H9 (cell line): ENCODE measurements around the gene VPS26B. TPM values are rescaled to one million over a fixed set of nuclear protein-coding genes. Genes with fewer than 3 reads are reported as not detected.

Source experiments
- DNase-seq: peaks from one replicate; pipeline ENCODE4 v3.0.0-alpha.2; 2017
- H2AFZ ChIP-seq: one replicate; pipeline ENCODE4 v1.6.1; 2013; ENCODE audit warnings: mild to moderate bottlenecking, low read length, control low read depth, moderate library complexity
- H2AK5ac ChIP-seq: 2 replicates; pipeline ENCODE4 v1.6.1; 2013; ENCODE audit warnings: low read length, control low read depth, mixed read lengths; ENCODE audit not compliant: insufficient read length
- H2BK120ac ChIP-seq: one replicate; pipeline ENCODE4 v1.6.1; 2013; ENCODE audit warnings: low read depth, mild to moderate bottlenecking, low read length, control low read depth, inconsistent platforms; ENCODE audit not compliant: poor library complexity, severe bottlenecking
- H2BK12ac ChIP-seq: 2 replicates; pipeline ENCODE4 v1.6.1; 2013; ENCODE audit warnings: low read length, control low read depth, mixed read lengths, low read depth; ENCODE audit not compliant: insufficient read length
- H2BK15ac ChIP-seq: 2 replicates; pipeline ENCODE4 v1.6.1; 2013; ENCODE audit warnings: low read depth, low read length, control low read depth
- H2BK20ac ChIP-seq: one replicate; pipeline ENCODE4 v1.6.1; 2013; ENCODE audit warnings: low read depth, mild to moderate bottlenecking, low read length, control low read depth, inconsistent platforms; ENCODE audit not compliant: poor library complexity, severe bottlenecking
- H2BK5ac ChIP-seq: 2 replicates; pipeline ENCODE4 v1.6.1; 2013; ENCODE audit warnings: low read length, control low read depth, mixed read lengths; ENCODE audit not compliant: insufficient read length
- H3K14ac ChIP-seq: 2 replicates; pipeline ENCODE4 v1.6.1; 2013; ENCODE audit warnings: low read length, control low read depth; ENCODE audit not compliant: insufficient read depth
- H3K18ac ChIP-seq: 2 replicates; pipeline ENCODE4 v1.6.1; 2013; ENCODE audit warnings: low read depth, mild to moderate bottlenecking, mixed read lengths, low read length, control low read depth; ENCODE audit not compliant: insufficient read length
- H3K23ac ChIP-seq: 2 replicates; pipeline ENCODE4 v1.6.1; 2013; ENCODE audit warnings: low read length, control low read depth, mixed read lengths, low read depth; ENCODE audit not compliant: insufficient read length
- H3K23me2 ChIP-seq: 2 replicates; pipeline ENCODE4 v1.6.1; 2013; ENCODE audit warnings: low read depth, mild to moderate bottlenecking, mixed read lengths, low read length, control low read depth; ENCODE audit not compliant: insufficient read length, poor library complexity, severe bottlenecking
- H3K27ac ChIP-seq: 2 replicates; pipeline ENCODE4 v1.5.1; 2013; ENCODE audit warnings: low read length, control low read depth, mixed read lengths, low read depth; ENCODE audit not compliant: insufficient read length
- H3K27me3 ChIP-seq: 2 replicates; pipeline ENCODE4 v1.6.1; 2013; ENCODE audit warnings: low read length, control low read depth, inconsistent platforms; ENCODE audit not compliant: insufficient read depth
- H3K4ac ChIP-seq: 2 replicates; pipeline ENCODE4 v1.6.1; 2013; ENCODE audit warnings: low read depth, mild to moderate bottlenecking, control low read depth, inconsistent platforms, low read length, moderate library complexity
- H3K4me1 ChIP-seq: 2 replicates; pipeline ENCODE4 v1.6.1; 2013; ENCODE audit warnings: low read length, control low read depth, inconsistent platforms; ENCODE audit not compliant: insufficient read depth
- H3K4me2 ChIP-seq: 2 replicates; pipeline ENCODE4 v1.6.1; 2013; ENCODE audit warnings: low read length, control low read depth, mixed read lengths; ENCODE audit not compliant: insufficient read length, insufficient read depth
- H3K56ac ChIP-seq: 2 replicates; pipeline ENCODE4 v1.6.1; 2013; ENCODE audit warnings: low read depth, mild to moderate bottlenecking, mixed read lengths, low read length, control low read depth; ENCODE audit not compliant: insufficient read length
- H3K79me1 ChIP-seq: 2 replicates; pipeline ENCODE4 v1.6.1; 2013; ENCODE audit warnings: low read depth, mild to moderate bottlenecking, moderate library complexity, low read length, control low read depth, inconsistent platforms; ENCODE audit not compliant: insufficient read depth, poor library complexity, severe bottlenecking
- H3K79me2 ChIP-seq: 2 replicates; pipeline ENCODE4 v1.6.1; 2013; ENCODE audit warnings: low read length, control low read depth, inconsistent platforms; ENCODE audit not compliant: insufficient read depth
- H3K9ac ChIP-seq: 2 replicates; pipeline ENCODE4 v1.6.1; 2013; ENCODE audit warnings: low read length, control low read depth, mixed read lengths; ENCODE audit not compliant: insufficient read length; ENCODE audit errors: extremely low read depth
- H3K9me3 ChIP-seq: one replicate; pipeline ENCODE4 v1.6.1; 2013; ENCODE audit warnings: low read depth, low read length, inconsistent platforms; ENCODE audit not compliant: control insufficient read depth
- H3T11ph ChIP-seq: one replicate; pipeline ENCODE4 v1.6.1; 2013; ENCODE audit warnings: mild to moderate bottlenecking, low read length, control low read depth, inconsistent platforms
- H4K20me1 ChIP-seq: one replicate; pipeline ENCODE4 v1.6.1; 2013; ENCODE audit not compliant: control insufficient read depth, insufficient read length, insufficient read depth
- H4K5ac ChIP-seq: 2 replicates; pipeline ENCODE4 v1.6.1; 2013; ENCODE audit warnings: low read depth, mild to moderate bottlenecking, mixed read lengths, low read length, control low read depth; ENCODE audit not compliant: insufficient read length
- H4K8ac ChIP-seq: replicated peaks from 2 replicates; pipeline ENCODE4 v1.6.1; 2013; ENCODE audit warnings: low read length, control low read depth, mixed read lengths, low read depth; ENCODE audit not compliant: insufficient read length
- H4K91ac ChIP-seq: 2 replicates; pipeline ENCODE4 v1.6.1; 2013; ENCODE audit warnings: low read depth, mild to moderate bottlenecking, moderate library complexity, mixed read lengths, low read length, control low read depth; ENCODE audit not compliant: insufficient read length
- H3K27ac Mint-ChIP-seq, 3 experiments: 2 replicates in 2 of 3; 3 replicates in 1 of 3; pipeline ENCODE4 v1.8.0; 2020 to 2021; ENCODE audit warnings: mixed read lengths in 3 of 3, mild to moderate bottlenecking in 1 of 3, moderate library complexity in 1 of 3
- H3K27me3 Mint-ChIP-seq: 2 replicates; pipeline ENCODE4 v1.8.0; 2021; ENCODE audit warnings: low read depth, mild to moderate bottlenecking, moderate library complexity, mixed read lengths
- H3K36me3 Mint-ChIP-seq, 3 experiments: 2 replicates in 2 of 3; 3 replicates in 1 of 3; pipeline ENCODE4 v1.8.0; 2020 to 2021; ENCODE audit warnings: low read depth in 3 of 3, mixed read lengths in 3 of 3; ENCODE audit not compliant: insufficient read depth in 1 of 3
- H3K4me1 Mint-ChIP-seq, 2 experiments: 2 replicates each; pipeline ENCODE4 v1.8.0; 2020; ENCODE audit warnings: mixed read lengths in 2 of 2
- H3K4me3 Mint-ChIP-seq, 2 experiments: 2 replicates in 1 of 2; 3 replicates in 1 of 2; pipeline ENCODE4 v1.8.0; 2020 to 2021; ENCODE audit warnings: mild to moderate bottlenecking in 2 of 2, mixed read lengths in 2 of 2, moderate library complexity in 1 of 2
- H3K9me3 Mint-ChIP-seq, 2 experiments: 2 replicates in 1 of 2; 3 replicates in 1 of 2; pipeline ENCODE4 v1.8.0; 2020; ENCODE audit warnings: mild to moderate bottlenecking in 2 of 2, mixed read lengths in 2 of 2, moderate library complexity in 1 of 2
- CTCF ChIP-seq: fragments of 200-600 bp; sonication (generic); conservative IDR thresholded peaks from 3 replicates; pipeline ENCODE4 v1.8.0; 2021; ENCODE audit warnings: antibody characterized with exemption, mild to moderate bottlenecking
- WGBS: extraction: QIAGEN DNeasy Blood & Tissue Kit; methylation state at CpG from one replicate; pipeline ENCODE4 v1.1.7; 2013; ENCODE audit warnings: missing lambda C conversion rate, low lambda C conversion rate, mixed read lengths; ENCODE audit not compliant: insufficient read length; ENCODE audit errors: extremely low coverage; 5-methylcytosine and 5-hydroxymethylcytosine counted together
- total RNA-seq: library from RNA; stranded (reverse); gene quantifications from 2 replicates; pipeline ENCODE4 v1.2.1, GENCODE V29; 2021

The VPS26B gene
- total RNA-seq, 1 experiment from 2014 or later, result 27.5 TPM

- H3K4me3 Mint-ChIP-seq, result no peak overlapping the region
- H2AFZ ChIP-seq, result no peak overlapping the region
- H3K14ac ChIP-seq, result no peak overlapping the region
- no peaks in the 10 kb centered on the region; a peak in 1 of 4 replicates for H3K4me1 Mint-ChIP-seq
- H3K56ac ChIP-seq, result no peak overlapping the region
- no peak for DNase-seq
- TF ChIP-seq CTCF, result no peak
- no peak overlapping the region for H4K8ac ChIP-seq
- H2AK5ac ChIP-seq, result no peak overlapping the region
- no peaks in the 10 kb centered on the region for H3K79me1 ChIP-seq
- no peak overlapping the region for H2BK20ac ChIP-seq
- no peak overlapping the region for H3T11ph ChIP-seq
- H2BK120ac ChIP-seq, result no peak overlapping the region
- H2BK5ac ChIP-seq, result no peak overlapping the region
- H3K23ac ChIP-seq, result no peak overlapping the region
- H3K23me2 ChIP-seq, result no peaks in the 10 kb centered on the region
- H3K9ac ChIP-seq, result no peak overlapping the region
- H3K36me3 Mint-ChIP-seq, result peaks cover 5 to 20% (median 6%) of the 10 kb centered on the region in 3 experiments; a peak in 5 of 7 replicates
- H3K27me3 Mint-ChIP-seq, result no peaks in the 10 kb centered on the region
- H3K4me1 ChIP-seq, result no peaks in the 10 kb centered on the region
- no peak overlapping the region for H3K27ac Mint-ChIP-seq
- no peak overlapping the region for H2BK12ac ChIP-seq
- no peak overlapping the region for H2BK15ac ChIP-seq
- no peak overlapping the region for H3K4me2 ChIP-seq
- WGBS, result no CpG with 5 or more reads among the region's 3 CpGs
- no peak overlapping the region for H3K4ac ChIP-seq
- no peak overlapping the region for H4K5ac ChIP-seq
- H3K18ac ChIP-seq, result no peak overlapping the region
- H4K91ac ChIP-seq, result no peak overlapping the region
- no peaks in the 10 kb centered on the region for H3K27me3 ChIP-seq
- H3K9me3 ChIP-seq, result no peaks in the 10 kb centered on the region
- H4K20me1 ChIP-seq, result no peaks in the 10 kb centered on the region
- no peak overlapping the region for H3K27ac ChIP-seq
- H3K79me2 ChIP-seq, result no peaks in the 10 kb centered on the region
- H3K9me3 Mint-ChIP-seq, result no peaks in the 10 kb centered on the region
These were observed 10.9 kb downstream of the VPS26B start for GRCh38 chr11:134235399-134235798.
